Breast epithelium (tissue), 3 donors: ENCODE data around the gene ACRBP.

ENCODE experiments used
- POLR2A ChIP-seq: fragments of 450-650 bp; IDR thresholded peaks from one replicate; pipeline ENCODE4 v1.6.1; 2016; ENCODE audit warnings: antibody characterized with exemption, mild to moderate bottlenecking, moderate library complexity
- POLR2AphosphoS5 ChIP-seq, 3 donors: sonication (generic); formaldehyde crosslinking; IDR thresholded peaks; one replicate each; pipeline ENCODE4 v1.6.1; 2017; ENCODE audit warnings: antibody characterized with exemption in 3 of 3
- TF ChIP-seq, protein P1 (sequence below), 3 donors: fragments of 450-650 bp; IDR thresholded peaks; one replicate each; pipeline ENCODE4 v1.5.1; 2016 to 2017; ENCODE audit warnings: antibody characterized with exemption in 3 of 3, mild to moderate bottlenecking in 3 of 3, moderate library complexity in 3 of 3

DNA sequence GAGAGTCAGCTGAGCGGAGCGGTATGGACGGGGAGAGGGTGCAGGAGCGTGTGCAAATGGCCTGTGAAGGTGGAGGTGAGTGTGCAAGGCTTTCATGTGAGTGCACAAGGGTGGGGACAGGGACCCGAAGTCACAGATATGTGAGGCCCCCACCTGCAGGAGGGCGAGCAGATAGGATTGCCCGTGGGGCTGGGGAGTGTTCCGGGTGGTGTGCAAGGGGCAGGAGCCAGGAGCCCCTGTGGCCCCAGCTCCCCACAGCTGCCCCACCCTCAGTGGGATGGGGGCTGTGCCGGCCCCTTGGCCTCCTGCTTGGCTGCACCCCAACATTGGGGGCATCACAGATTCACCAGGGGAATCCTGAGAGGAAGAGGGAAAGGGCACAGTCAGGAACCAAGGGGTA lies 47.5 kb upstream of the ACRBP start:
- TF ChIP-seq, protein P1, sequence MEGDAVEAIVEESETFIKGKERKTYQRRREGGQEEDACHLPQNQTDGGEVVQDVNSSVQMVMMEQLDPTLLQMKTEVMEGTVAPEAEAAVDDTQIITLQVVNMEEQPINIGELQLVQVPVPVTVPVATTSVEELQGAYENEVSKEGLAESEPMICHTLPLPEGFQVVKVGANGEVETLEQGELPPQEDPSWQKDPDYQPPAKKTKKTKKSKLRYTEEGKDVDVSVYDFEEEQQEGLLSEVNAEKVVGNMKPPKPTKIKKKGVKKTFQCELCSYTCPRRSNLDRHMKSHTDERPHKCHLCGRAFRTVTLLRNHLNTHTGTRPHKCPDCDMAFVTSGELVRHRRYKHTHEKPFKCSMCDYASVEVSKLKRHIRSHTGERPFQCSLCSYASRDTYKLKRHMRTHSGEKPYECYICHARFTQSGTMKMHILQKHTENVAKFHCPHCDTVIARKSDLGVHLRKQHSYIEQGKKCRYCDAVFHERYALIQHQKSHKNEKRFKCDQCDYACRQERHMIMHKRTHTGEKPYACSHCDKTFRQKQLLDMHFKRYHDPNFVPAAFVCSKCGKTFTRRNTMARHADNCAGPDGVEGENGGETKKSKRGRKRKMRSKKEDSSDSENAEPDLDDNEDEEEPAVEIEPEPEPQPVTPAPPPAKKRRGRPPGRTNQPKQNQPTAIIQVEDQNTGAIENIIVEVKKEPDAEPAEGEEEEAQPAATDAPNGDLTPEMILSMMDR (IDR thresholded peaks at IDR 0.05): no peak
- TF ChIP-seq POLR2AphosphoS5 (IDR thresholded peaks at IDR 0.05) (no peak), POLR2A (no peak)
